Uterus (tissue), 2 donors: ENCODE measurements around the gene MCL1.

ENCODE experiments used
- CTCF ChIP-seq, 4 experiments: fragments of 200-600 bp in 2 of 4; fragments of 450-650 bp in 2 of 4; sonication (generic) in 2 of 4; IDR thresholded peaks; one replicate each; pipeline ENCODE4 v1.5.1; 2016 to 2019; ENCODE audit warnings: antibody characterized with exemption in 4 of 4, mild to moderate bottlenecking in 2 of 4, moderate library complexity in 1 of 4
- POLR2A ChIP-seq, 2 donors: fragments of 450-650 bp; IDR thresholded peaks; one replicate each; pipeline ENCODE4 v1.6.1; 2016; ENCODE audit warnings: antibody characterized with exemption in 2 of 2, mild to moderate bottlenecking in 1 of 2, moderate library complexity in 1 of 2

- TF ChIP-seq POLR2A (IDR thresholded peaks at IDR 0.05) (no peak), CTCF (IDR thresholded peaks at IDR 0.05) (no peak)
Measured at GRCh38 chr1:150559656-150560010, 19.8 kb downstream of the MCL1 start.
